Measurements from ENCODE around the gene PDZD2.
"Not testable (repeated sequence)": the region's sequence is repeated elsewhere in the genome, so short reads cannot be mapped to it uniquely, and the experiment has no call there.

- TF ChIP-seq, protein P1, sequence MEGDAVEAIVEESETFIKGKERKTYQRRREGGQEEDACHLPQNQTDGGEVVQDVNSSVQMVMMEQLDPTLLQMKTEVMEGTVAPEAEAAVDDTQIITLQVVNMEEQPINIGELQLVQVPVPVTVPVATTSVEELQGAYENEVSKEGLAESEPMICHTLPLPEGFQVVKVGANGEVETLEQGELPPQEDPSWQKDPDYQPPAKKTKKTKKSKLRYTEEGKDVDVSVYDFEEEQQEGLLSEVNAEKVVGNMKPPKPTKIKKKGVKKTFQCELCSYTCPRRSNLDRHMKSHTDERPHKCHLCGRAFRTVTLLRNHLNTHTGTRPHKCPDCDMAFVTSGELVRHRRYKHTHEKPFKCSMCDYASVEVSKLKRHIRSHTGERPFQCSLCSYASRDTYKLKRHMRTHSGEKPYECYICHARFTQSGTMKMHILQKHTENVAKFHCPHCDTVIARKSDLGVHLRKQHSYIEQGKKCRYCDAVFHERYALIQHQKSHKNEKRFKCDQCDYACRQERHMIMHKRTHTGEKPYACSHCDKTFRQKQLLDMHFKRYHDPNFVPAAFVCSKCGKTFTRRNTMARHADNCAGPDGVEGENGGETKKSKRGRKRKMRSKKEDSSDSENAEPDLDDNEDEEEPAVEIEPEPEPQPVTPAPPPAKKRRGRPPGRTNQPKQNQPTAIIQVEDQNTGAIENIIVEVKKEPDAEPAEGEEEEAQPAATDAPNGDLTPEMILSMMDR (conservative IDR thresholded peaks at IDR 0.05; ENCODE audit: low read depth, low read length): not testable (repeated sequence)
- not testable (repeated sequence) for TF ChIP-seq EZH2 (IDR thresholded peaks at IDR 0.05; ENCODE audit: borderline replicate concordance, low read depth, low read length, poor library complexity, severe bottlenecking)
Observed at GRCh38 chr5:31732821-31733220, 93.9 kb downstream of the PDZD2 start.
